HAP-1 (cell line): Measurements from ENCODE around the gene COA1.
A peak's percentile ranks its signal among the peaks of the same experiment; 100 is the strongest.

Experiments
- DNase-seq, 2 experiments: peaks; one replicate each; pipeline ENCODE4 v3.0.0-alpha.2; 2016 to 2020; ENCODE audit warnings: low spot score in 2 of 2
- H3K27me3 ChIP-seq: fragments of 250-450 bp; sonication (Bioruptor Pico); 2 replicates; pipeline ENCODE4 v1.5.1; 2020; ENCODE audit warnings: low read depth, mild to moderate bottlenecking, moderate library complexity
- H3K36me3 ChIP-seq: fragments of 250-450 bp; sonication (Bioruptor Pico); replicated peaks from 2 replicates; pipeline ENCODE4 v1.5.1; 2020; ENCODE audit warnings: mild to moderate bottlenecking
- H3K4me1 ChIP-seq: fragments of 250-450 bp; sonication (Bioruptor Pico); 2 replicates; pipeline ENCODE4 v1.5.1; 2020; ENCODE audit warnings: mild to moderate bottlenecking
- H3K4me3 ChIP-seq: fragments of 250-450 bp; sonication (Bioruptor Pico); 2 replicates; pipeline ENCODE4 v1.5.1; 2020; ENCODE audit warnings: mild to moderate bottlenecking, moderate library complexity
- H3K9me3 ChIP-seq: fragments of 250-450 bp; sonication (Bioruptor Pico); 2 replicates; pipeline ENCODE4 v1.5.1; 2020; ENCODE audit warnings: mild to moderate bottlenecking, moderate library complexity
- in situ Hi-C: fragments of 300-500 bp; cut with MboI; formaldehyde crosslinking; loops from 3 replicates; pipeline ENCODE4 v1.14.3; 2020; ENCODE audit warnings: low sequenced_read_pairs, inconsistent platforms, mixed read lengths

The COA1 gene

GRCh38 chr7:43764039-43764761 is 34.9 kb upstream of the COA1 start:
- Histone ChIP-seq H3K27me3 (no peaks in the 10 kb centered on the region), H3K36me3 (no peaks in the 10 kb centered on the region), H3K9me3 (no peaks in the 10 kb centered on the region), H3K4me3 (no peak overlapping the region), H3K4me1 (peaks cover 26% of the 10 kb centered on the region)
- in situ Hi-C loops = no loop called here
- peak in 1 of 2 experiments; percentile 62 for DNase-seq

GRCh38 chr7:43763183-43763582 is 33.9 kb upstream of the COA1 start:
- Histone ChIP-seq H3K9me3 (no peaks in the 10 kb centered on the region), H3K27me3 (no peaks in the 10 kb centered on the region), H3K4me3 (no peak overlapping the region), H3K4me1 (peaks cover 27% of the 10 kb centered on the region), H3K36me3 (no peaks in the 10 kb centered on the region)
- in situ Hi-C loops = no loop called here
- DNase-seq = no peak

GRCh38 chr7:43761938-43762692 is 32.8 kb upstream of the COA1 start:
- no peaks in the 10 kb centered on the region for H3K36me3 ChIP-seq
- no peaks in the 10 kb centered on the region for H3K9me3 ChIP-seq
- no peak for DNase-seq
- no peaks in the 10 kb centered on the region for H3K27me3 ChIP-seq
- no peak overlapping the region for H3K4me3 ChIP-seq
- peaks cover 30% of the 10 kb centered on the region for H3K4me1 ChIP-seq
- in situ Hi-C loops = no loop called here

- Histone ChIP-seq H3K9me3 (no peaks in the 10 kb centered on the region), H3K4me3 (no peak overlapping the region), H3K27me3 (no peaks in the 10 kb centered on the region), H3K4me1 (peaks cover 23% of the 10 kb centered on the region), H3K36me3 (no peaks in the 10 kb centered on the region)
- DNase-seq = no peak
- in situ Hi-C loops = no loop called here
Measured at GRCh38 chr7:43761382-43761781, 32.1 kb upstream of the COA1 start.

GRCh38 chr7:43760861-43761260 is 31.5 kb upstream of the COA1 start:
- Histone ChIP-seq H3K27me3 (no peaks in the 10 kb centered on the region), H3K9me3 (no peaks in the 10 kb centered on the region), H3K4me1 (peaks cover 22% of the 10 kb centered on the region), H3K36me3 (no peaks in the 10 kb centered on the region), H3K4me3 (no peak overlapping the region)
- DNase-seq = no peak
- in situ Hi-C loops = no loop called here

GRCh38 chr7:43758822-43759683 is 29.7 kb upstream of the COA1 start:
- no peaks in the 10 kb centered on the region for H3K9me3 ChIP-seq
- in situ Hi-C loops = no loop called here
- peaks cover 15% of the 10 kb centered on the region for H3K4me1 ChIP-seq
- peak in 1 of 2 experiments; percentile 63 for DNase-seq
- H3K36me3 ChIP-seq = no peaks in the 10 kb centered on the region
- peak overlapping the region; percentile 51 for H3K4me3 ChIP-seq
- H3K27me3 ChIP-seq = no peaks in the 10 kb centered on the region

GRCh38 chr7:43758029-43758821 is 28.9 kb upstream of the COA1 start, which contains the start of gene BLVRA:
Gene BLVRA (plus strand): TSS chr7:43758680. CDS start chr7:43771159, 12,479 bp downstream.
- H3K9me3 ChIP-seq = no peaks in the 10 kb centered on the region
- no peaks in the 10 kb centered on the region for H3K36me3 ChIP-seq
- no peaks in the 10 kb centered on the region for H3K27me3 ChIP-seq
- peaks cover 8% of the 10 kb centered on the region for H3K4me1 ChIP-seq
- peak within 1 kb of the TSS; percentile 51 for H3K4me3 ChIP-seq
- peak; percentile 23 to 82 for DNase-seq
- in situ Hi-C loops = no loop called here

GRCh38 chr7:43757073-43757720 is 27.9 kb upstream of the COA1 start:
- in situ Hi-C loops = no loop called here
- H3K4me3 ChIP-seq = no peak overlapping the region
- no peak for DNase-seq

GRCh38 chr7:43756368-43757072 is 27.2 kb upstream of the COA1 start:
- Histone ChIP-seq H3K36me3 (no peaks in the 10 kb centered on the region), H3K4me1 (peaks cover 8% of the 10 kb centered on the region), H3K4me3 (no peak overlapping the region), H3K9me3 (no peaks in the 10 kb centered on the region), H3K27me3 (no peaks in the 10 kb centered on the region)
- no peak for DNase-seq
- in situ Hi-C loops = no loop called here

More at GRCh38 chr7:43757073-43757720, 27.9 kb upstream of the COA1 start:
- no peaks in the 10 kb centered on the region for H3K9me3 ChIP-seq
- no peaks in the 10 kb centered on the region for H3K27me3 ChIP-seq
- peaks cover 8% of the 10 kb centered on the region for H3K4me1 ChIP-seq
- H3K36me3 ChIP-seq = no peaks in the 10 kb centered on the region

- Histone ChIP-seq H3K36me3 (no peaks in the 10 kb centered on the region), H3K4me3 (no peak overlapping the region), H3K27me3 (no peaks in the 10 kb centered on the region), H3K9me3 (no peaks in the 10 kb centered on the region), H3K4me1 (peaks cover 6% of the 10 kb centered on the region)
- in situ Hi-C loops = no loop called here
- no peak for DNase-seq
Measured at GRCh38 chr7:43754596-43754995, 25.3 kb upstream of the COA1 start.

GRCh38 chr7:43753843-43754242 is 24.5 kb upstream of the COA1 start:
- no peaks in the 10 kb centered on the region for H3K36me3 ChIP-seq
- no peak for DNase-seq
- in situ Hi-C loops = no loop called here
- H3K27me3 ChIP-seq = no peaks in the 10 kb centered on the region
- no peak overlapping the region for H3K4me3 ChIP-seq
- no peaks in the 10 kb centered on the region for H3K9me3 ChIP-seq
- H3K4me1 ChIP-seq = peaks cover 5% of the 10 kb centered on the region; the same call in 1 of the 2 replicates

- Histone ChIP-seq H3K4me3 (no peak overlapping the region), H3K36me3 (no peaks in the 10 kb centered on the region), H3K27me3 (no peaks in the 10 kb centered on the region), H3K9me3 (no peaks in the 10 kb centered on the region), H3K4me1 (peaks cover 5% of the 10 kb centered on the region; the same call in 1 of the 2 replicates)
- DNase-seq = no peak
- in situ Hi-C loops = no loop called here
Measured at GRCh38 chr7:43753271-43753810, 24.0 kb upstream of the COA1 start.
